Measurements from ENCODE around the gene SLITRK3.
"Not testable (repeated sequence)": the region's sequence is repeated elsewhere in the genome, so short reads cannot be mapped to it uniquely, and the experiment has no call there.

SLITRK3 gene

GRCh38 chr3:165156757-165157420 lies 39.3 kb downstream of the SLITRK3 start:
- Histone ChIP-seq H3K4me3 (ENCODE audit: insufficient read depth, low read depth, low read length) (no peak overlapping the region), H3K27ac (ENCODE audit: insufficient read depth, low read depth, low read length, poor library complexity, severe bottlenecking) (no peak overlapping the region), H3K9me3 (ENCODE audit: control insufficient read depth, low read length) (no peaks in the 10 kb centered on the region), H3K27me3 (ENCODE audit: control insufficient read depth, insufficient read depth, low read length, poor library complexity, severe bottlenecking) (no peaks in the 10 kb centered on the region), H3K4me1 (ENCODE audit: control insufficient read depth, insufficient read depth, low read length) (no peaks in the 10 kb centered on the region), H3K36me3 (ENCODE audit: control insufficient read depth, insufficient read depth, low read length) (no peaks in the 10 kb centered on the region)
- 92 to 95% methylated on average over 2 to 3 of the region's 3 CpGs for WGBS, 2 experiments

DNA sequence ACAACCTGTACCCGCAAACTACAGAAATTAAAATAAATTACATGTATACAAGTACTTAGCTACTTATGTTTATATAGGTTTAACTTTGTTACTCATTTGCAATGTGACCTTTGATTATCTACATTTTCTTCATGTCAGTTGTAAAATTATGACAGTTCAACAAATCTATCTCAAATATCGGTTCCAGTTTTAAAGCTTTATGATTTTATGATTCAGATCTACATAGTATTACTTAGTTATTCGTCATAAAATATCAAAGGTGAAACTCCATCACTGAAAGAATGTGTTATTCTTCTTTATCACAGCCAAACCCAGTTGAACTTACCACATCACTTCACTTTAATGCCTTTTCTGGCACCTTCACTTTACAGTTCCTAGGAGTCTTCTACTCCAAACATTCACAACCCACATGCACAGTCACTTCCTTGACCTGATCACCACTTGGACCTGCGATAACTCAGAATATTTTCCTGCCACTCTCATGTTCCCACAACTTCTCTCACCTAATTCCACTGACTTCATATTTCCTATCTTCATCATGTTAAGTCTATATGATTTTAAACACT lies 47.2 kb downstream of the SLITRK3 start:
- WGBS, 2 experiments, result 94 to 100% methylated on average over 2 of the region's 4 CpGs
- no peak overlapping the region for H3K27ac ChIP-seq (ENCODE audit: insufficient read depth, low read depth, low read length, poor library complexity, severe bottlenecking)
- H3K9me3 ChIP-seq (ENCODE audit: control insufficient read depth, low read length), result no peaks in the 10 kb centered on the region
- no peaks in the 10 kb centered on the region for H3K4me1 ChIP-seq (ENCODE audit: control insufficient read depth, insufficient read depth, low read length)
- no peaks in the 10 kb centered on the region for H3K36me3 ChIP-seq (ENCODE audit: control insufficient read depth, insufficient read depth, low read length)
- H3K27me3 ChIP-seq (ENCODE audit: control insufficient read depth, insufficient read depth, low read length, poor library complexity, severe bottlenecking), result no peaks in the 10 kb centered on the region
- H3K4me3 ChIP-seq (ENCODE audit: insufficient read depth, low read depth, low read length), result no peak overlapping the region

GRCh38 chr3:165144271-165144670 lies 51.9 kb downstream of the SLITRK3 start:
- Histone ChIP-seq H3K4me1 (ENCODE audit: control insufficient read depth, insufficient read depth, low read length) (no peaks in the 10 kb centered on the region), H3K27me3 (ENCODE audit: control insufficient read depth, insufficient read depth, low read length, poor library complexity, severe bottlenecking) (no peaks in the 10 kb centered on the region), H3K4me3 (ENCODE audit: insufficient read depth, low read depth, low read length) (no peak overlapping the region), H3K9me3 (ENCODE audit: control insufficient read depth, low read length) (no peaks in the 10 kb centered on the region), H3K27ac (ENCODE audit: insufficient read depth, low read depth, low read length, poor library complexity, severe bottlenecking) (no peak overlapping the region), H3K36me3 (ENCODE audit: control insufficient read depth, insufficient read depth, low read length) (no peaks in the 10 kb centered on the region)
- 100% methylated on average over 1 of the region's 1 CpG for WGBS, 2 experiments

DNA sequence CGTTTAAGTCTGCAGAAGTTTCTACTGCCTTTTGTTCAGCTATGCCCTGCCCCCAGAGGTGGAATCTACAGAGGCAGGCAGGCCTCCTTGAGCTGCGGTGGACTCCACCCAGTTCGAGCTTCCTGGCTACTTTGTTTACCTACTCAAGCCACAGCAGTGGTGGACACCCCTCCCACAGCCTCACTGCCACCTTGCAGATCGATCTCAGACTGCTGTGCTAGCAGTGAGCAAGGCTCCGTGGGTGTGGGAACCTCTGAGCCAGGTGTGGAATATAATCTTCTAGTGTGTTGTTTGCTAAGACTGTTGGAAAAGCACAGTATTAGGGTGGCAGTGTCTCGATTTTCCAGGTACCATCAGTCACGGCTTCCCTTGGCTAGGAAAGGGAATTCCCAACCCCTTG lies 56.3 kb downstream of the SLITRK3 start:
- H3K9me3 ChIP-seq (ENCODE audit: control insufficient read depth, low read length); H3K4me3 ChIP-seq (ENCODE audit: insufficient read depth, low read depth, low read length); H3K36me3 ChIP-seq (ENCODE audit: control insufficient read depth, insufficient read depth, low read length); H3K27ac ChIP-seq (ENCODE audit: insufficient read depth, low read depth, low read length, poor library complexity, severe bottlenecking); H3K4me1 ChIP-seq (ENCODE audit: control insufficient read depth, insufficient read depth, low read length); H3K27me3 ChIP-seq (ENCODE audit: control insufficient read depth, insufficient read depth, low read length, poor library complexity, severe bottlenecking): not testable (repeated sequence)
- WGBS, 2 experiments, result 87 to 89% methylated on average over 7 of the region's 7 CpGs
